GM20431 (cell line): ENCODE measurements around the gene TMEM109.

Experiments used
- in situ Hi-C: fragments of 300-500 bp; cut with MseI, MboI; formaldehyde crosslinking; loops from one replicate; pipeline ENCODE4 v1.15.0; 2020; ENCODE audit warnings: low sequenced_read_pairs; ENCODE audit not compliant: unreplicated experiment

Gene TMEM109

DNA sequence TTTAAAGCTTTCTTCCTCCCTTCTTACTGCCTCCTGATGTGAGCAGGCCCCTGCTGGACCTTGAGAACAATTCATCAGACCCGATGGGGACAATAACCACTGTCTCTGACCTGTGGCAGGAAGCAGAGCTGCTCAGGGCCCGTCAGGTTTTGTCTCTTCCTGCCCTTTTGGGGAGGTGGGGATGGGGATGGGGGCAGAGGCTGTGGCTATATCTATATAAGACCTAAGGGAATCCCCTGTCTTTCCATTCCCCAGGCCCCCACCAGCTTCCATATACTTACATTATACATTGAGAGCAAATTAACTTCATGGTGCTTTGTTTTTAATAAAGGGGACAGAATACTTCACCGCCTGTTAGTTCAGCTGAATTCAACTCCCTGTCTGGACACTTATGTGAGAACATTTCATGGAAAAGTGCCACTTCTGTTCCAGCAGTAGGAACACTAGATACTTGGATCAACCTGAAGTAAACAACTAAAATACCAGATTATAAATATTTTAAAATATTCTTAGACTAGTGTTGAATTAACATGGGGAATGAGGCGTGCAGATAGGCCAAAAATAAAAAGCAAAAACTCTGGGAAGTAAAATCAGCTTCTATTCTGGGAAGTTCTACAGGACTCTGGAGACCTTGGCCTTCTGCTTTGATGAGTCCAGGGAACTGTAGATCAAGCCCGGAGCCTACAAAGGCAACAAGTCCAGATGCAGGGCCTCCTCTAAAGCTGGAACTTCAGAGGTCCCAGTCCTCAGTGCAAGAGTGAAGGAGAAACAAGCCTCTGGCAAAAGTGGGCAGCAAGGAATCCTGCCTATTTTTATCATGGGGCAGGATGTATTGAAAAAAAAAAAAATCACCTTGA, 35.5 kb upstream of the TMEM109 start:
- in situ Hi-C loops, result no loop called here

DNA sequence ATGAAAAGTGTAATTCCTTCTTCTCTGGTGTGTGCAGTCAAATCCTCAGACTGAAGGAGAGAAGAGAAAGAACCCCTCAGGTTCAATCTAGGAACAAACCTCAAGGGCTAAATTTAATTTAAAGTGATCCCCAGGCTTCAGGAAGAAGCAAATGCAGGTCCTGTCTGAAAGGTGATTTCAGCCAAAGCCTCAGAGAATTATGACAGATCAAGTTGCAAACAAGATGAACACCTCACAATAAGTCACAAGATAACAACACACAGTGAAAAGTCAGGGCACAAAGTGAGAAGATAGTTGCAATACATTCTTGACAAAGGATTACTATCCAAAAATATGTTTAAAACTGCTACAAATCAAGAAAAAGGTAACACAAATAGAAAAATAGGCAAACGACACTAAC, 34.9 kb upstream of the TMEM109 start:
- in situ Hi-C loops, result no loop called here

DNA sequence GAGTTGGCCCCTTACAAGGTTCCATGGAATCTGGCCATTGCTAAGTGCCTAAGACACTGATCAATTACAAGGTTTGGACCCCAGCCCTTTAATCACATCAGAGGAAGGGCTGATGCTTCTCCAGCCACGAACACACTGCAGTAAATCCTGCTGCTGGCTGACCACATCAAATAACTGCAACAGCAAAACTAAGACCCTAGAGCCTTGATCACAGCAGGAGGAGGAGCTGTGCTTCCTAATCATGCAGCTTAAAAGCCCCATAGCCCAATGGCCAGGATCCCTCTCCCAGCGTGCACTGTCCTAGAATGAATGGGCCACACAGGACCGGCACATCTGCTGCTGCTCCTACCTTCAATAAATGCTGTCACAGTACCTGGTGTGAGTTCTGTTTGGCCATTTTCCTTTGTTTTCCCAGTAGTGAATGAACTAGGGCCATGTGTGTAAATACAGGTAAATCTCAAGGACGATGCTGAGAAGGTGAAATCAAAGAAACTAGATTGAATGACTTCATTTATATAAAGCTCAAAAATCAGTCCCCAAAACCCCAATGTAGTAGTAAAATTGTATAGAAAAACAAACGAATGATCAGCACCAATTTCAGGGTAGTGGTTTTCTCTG, 33.9 kb upstream of the TMEM109 start:
- in situ Hi-C loops, result no loop called here

GRCh38 chr11:60880643-60881282, 33.2 kb upstream of the TMEM109 start:
- in situ Hi-C loops, result no loop called here

GRCh38 chr11:60887556-60887955, 26.4 kb upstream of the TMEM109 start:
- in situ Hi-C loops, result no loop called here

GRCh38 chr11:60889869-60890311, 24.1 kb upstream of the TMEM109 start:
- in situ Hi-C loops, result no loop called here

DNA sequence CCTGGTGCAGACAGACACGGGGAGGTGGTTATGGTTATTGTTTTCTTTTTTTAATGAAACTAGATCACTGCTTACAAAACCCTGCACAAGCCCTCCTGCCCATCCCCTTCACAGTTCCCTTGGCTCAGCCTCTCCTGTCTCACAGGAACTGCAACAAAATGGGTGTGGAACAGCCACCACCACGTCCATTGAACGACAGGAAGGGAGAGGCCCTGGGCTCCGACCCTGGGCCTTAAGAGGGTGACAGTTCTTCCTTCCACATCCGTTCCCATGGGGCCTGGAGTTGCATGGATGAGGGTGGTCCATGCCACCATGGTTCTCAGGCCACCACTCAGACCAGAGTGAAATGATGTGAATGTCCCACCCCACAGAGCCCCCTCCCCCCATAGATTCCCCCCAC, 23.3 kb upstream of the TMEM109 start:
- in situ Hi-C loops, result no loop called here

- in situ Hi-C loops, result no loop called here
Measured at GRCh38 chr11:60891103-60891741, 22.7 kb upstream of the TMEM109 start.

DNA sequence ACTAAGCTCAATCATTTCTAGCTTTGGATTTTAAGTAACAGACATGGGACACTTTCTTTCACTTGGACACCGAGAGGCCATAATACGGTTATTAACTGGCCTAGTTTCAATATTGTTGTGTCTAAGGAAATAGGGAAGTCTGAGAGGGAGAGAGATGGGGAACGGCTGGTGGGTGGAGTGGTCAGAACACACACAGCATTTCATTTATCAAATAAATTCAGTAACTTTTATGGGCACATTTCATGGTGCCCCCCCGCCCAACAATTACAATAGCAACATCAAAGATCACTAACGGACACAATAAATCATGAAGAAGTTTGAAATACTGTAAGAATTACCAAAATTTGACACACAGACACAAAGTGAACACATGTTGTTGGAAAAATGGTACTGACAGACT, 18.3 kb upstream of the TMEM109 start:
- in situ Hi-C loops, result no loop called here

GRCh38 chr11:60897496-60897895, 16.5 kb upstream of the TMEM109 start:
- in situ Hi-C loops, result no loop called here

DNA sequence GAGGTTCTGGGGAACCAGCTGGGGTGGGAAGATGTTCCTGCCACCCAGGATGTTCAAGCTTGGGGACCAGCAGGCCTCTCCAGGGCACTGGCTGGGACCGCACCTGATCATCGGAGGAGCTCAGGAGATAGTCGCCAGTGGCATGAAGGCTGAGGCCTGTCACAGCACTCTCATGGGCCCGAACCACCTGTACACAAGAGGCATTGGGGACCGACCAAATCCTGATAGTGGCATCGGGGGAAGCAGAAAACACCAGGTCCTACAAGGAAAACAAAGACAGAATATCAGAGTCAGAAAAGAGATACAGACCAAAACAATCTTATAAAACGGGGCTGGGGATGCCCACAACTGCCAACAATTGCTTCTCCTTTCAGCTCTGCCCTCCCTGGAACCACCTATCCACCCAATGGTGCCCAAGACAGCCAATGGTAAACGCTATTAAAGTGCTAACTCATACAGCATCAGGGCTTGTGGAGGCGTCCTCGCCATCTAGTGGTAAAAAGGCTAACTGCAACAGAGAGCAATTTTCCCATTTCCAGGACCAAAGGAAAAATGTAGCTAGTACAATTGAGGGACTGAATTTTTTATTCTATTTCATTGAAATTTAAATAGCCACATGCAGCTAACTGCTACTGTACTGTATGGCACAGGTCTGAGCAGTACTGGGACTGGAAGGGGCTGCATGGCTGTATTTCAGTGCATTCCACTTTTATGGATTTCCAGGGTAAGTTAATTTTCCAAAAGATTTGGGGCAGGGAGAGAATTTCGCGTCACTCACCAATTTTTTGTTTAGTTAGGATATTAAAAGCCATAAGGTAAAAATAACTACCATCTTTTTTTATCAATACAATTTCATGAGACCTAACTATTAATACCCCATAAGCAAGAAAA, 14.7 kb upstream of the TMEM109 start:
- in situ Hi-C loops, result no loop called here

- in situ Hi-C loops, result no loop called here
Measured at GRCh38 chr11:60899977-60900376, 14.0 kb upstream of the TMEM109 start.

DNA sequence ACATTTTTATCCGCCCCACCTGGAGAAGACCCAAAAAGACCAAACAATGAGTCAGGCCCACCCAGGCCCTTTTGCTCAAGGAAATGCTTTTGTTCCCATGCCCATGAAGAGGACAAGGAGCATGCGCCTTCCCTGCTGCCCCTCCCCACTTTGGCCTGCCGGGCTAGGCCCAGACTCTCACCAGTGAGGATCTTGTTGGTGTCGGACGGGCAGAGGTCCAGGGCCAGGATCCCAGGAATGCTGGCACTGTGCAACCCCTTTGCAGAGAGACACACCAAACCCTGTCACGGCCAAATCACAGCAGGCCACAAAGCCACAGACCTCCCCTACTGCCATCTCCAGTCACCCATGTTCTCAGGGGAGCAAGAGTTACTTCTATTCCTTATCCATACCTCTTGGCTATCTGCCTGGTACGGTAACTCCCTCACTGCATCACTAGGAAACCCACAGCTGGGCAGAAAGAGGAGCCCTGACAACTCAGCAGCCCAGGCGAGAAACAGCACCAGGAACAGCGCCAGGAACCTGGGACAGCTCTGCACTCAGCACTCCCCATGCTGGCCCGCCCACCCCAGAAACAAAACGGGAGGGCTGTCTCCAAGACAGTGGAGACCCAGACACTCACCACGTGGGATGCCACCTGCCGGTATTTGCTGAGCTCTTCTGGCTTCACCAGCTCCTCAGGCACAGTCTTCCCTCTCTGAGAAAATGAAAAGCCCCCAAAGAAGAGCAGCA, 13.1 kb upstream of the TMEM109 start:
- in situ Hi-C loops, result no loop called here

DNA sequence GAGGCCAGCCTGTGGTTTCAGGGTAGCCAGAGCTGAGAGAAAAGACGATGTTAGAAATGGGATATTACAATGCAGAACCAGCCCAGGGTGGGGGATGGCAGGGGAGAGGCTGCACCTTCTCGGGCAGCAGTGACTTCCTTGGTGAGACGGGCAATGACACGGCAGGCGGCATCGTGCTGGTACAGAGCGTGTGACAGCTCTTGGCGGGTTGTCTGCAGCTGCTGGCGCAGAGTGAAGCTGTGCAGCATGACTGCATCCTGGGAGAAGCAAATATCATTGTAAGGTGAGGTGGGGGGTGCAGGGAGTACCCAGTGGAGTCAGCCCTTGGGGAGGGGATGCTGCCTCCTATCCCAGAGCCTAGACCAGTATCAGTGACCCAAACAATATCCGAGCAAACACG, 11.3 kb upstream of the TMEM109 start:
- in situ Hi-C loops, result no loop called here

- in situ Hi-C loops, result no loop called here
Measured at GRCh38 chr11:60905047-60905446, 8.9 kb upstream of the TMEM109 start.

GRCh38 chr11:60905551-60906113, 8.3 kb upstream of the TMEM109 start:
- in situ Hi-C loops, result no loop called here

GRCh38 chr11:60906132-60906972, 7.6 kb upstream of the TMEM109 start, which contains the start of gene PRPF19:
PRPF19 (minus strand) TSS chr11:60906585; CDS start chr11:60906382, 203 bp downstream.
- in situ Hi-C loops, result no loop called here

GRCh38 chr11:60908803-60909202, 5.2 kb upstream of the TMEM109 start:
- in situ Hi-C loops, result no loop called here
